ENCODE data around the gene URAD. TPM values are rescaled to one million over a fixed set of nuclear protein-coding genes. Genes with fewer than 3 reads are reported as not detected.

The URAD gene
- total RNA-seq, 1 donor, result not detected

DNA sequence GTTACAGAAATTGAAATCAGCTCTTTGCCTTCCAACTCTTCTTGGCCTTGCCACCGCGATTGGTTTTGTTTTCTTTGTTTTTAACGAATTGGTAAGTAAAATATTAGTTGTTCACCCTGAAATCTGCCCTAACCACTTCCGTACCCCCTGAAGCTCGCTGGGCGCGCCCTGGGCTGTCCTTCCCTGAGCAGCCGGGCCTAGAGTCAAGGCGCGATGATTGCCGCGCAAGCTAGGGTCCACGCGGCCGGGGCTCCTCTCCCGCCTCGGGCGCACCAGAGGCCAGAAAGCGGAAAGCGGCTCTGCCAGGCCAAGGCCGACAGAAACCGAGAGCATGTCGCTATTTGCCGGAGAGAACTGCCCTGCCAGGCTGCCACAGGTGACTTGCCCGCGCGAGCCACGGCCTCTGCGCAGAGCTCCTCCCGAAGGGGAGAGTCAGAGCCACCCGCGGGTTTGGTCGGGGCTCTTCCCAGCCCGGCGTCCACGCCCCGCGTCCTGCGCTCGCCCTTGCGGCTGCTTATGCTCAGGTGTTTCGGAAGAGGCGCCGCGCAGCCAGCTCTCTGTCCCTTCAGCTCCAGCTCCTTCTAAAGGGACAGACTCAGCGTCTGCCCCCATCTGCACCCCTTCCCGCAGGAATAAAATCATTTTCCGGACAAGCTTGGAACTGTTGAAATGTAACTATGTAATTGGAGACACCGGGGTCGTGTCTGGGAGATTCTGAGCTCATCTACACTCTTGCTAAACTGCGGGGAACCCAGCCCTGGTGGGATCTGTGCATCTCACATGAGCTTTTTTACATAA lies 12.7 kb downstream of the URAD start:
- Histone ChIP-seq H3K27ac (ENCODE audit: low read depth, low read length) (no peak overlapping the region), H3K4me3 (ENCODE audit: insufficient read depth, low read length) (no peak overlapping the region), H3K27me3 (ENCODE audit: insufficient read depth, low read length) (peaks cover 97% of the 10 kb centered on the region), H3K36me3 (ENCODE audit: insufficient read depth, low read length) (no peaks in the 10 kb centered on the region), H3K9me3 (ENCODE audit: low read depth, low read length) (no peaks in the 10 kb centered on the region), H3K4me2 (ENCODE audit: insufficient read depth, low read length) (no peak overlapping the region), H2AFZ (ENCODE audit: low read length) (no peak overlapping the region), H3K79me2 (ENCODE audit: insufficient read depth, low read length) (no peaks in the 10 kb centered on the region), H4K20me1 (ENCODE audit: insufficient read depth, low read length) (peaks cover 3% of the 10 kb centered on the region), H3K4me1 (ENCODE audit: insufficient read depth, low read length) (no peaks in the 10 kb centered on the region)
- TF ChIP-seq, protein P1, sequence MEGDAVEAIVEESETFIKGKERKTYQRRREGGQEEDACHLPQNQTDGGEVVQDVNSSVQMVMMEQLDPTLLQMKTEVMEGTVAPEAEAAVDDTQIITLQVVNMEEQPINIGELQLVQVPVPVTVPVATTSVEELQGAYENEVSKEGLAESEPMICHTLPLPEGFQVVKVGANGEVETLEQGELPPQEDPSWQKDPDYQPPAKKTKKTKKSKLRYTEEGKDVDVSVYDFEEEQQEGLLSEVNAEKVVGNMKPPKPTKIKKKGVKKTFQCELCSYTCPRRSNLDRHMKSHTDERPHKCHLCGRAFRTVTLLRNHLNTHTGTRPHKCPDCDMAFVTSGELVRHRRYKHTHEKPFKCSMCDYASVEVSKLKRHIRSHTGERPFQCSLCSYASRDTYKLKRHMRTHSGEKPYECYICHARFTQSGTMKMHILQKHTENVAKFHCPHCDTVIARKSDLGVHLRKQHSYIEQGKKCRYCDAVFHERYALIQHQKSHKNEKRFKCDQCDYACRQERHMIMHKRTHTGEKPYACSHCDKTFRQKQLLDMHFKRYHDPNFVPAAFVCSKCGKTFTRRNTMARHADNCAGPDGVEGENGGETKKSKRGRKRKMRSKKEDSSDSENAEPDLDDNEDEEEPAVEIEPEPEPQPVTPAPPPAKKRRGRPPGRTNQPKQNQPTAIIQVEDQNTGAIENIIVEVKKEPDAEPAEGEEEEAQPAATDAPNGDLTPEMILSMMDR (IDR thresholded peaks at IDR 0.05; ENCODE audit: extremely low read depth, low read depth, low read length), result no peak
- DNase-seq (ENCODE audit: insufficient read length, low spot score, missing footprints), result peak; percentile 63

DNA sequence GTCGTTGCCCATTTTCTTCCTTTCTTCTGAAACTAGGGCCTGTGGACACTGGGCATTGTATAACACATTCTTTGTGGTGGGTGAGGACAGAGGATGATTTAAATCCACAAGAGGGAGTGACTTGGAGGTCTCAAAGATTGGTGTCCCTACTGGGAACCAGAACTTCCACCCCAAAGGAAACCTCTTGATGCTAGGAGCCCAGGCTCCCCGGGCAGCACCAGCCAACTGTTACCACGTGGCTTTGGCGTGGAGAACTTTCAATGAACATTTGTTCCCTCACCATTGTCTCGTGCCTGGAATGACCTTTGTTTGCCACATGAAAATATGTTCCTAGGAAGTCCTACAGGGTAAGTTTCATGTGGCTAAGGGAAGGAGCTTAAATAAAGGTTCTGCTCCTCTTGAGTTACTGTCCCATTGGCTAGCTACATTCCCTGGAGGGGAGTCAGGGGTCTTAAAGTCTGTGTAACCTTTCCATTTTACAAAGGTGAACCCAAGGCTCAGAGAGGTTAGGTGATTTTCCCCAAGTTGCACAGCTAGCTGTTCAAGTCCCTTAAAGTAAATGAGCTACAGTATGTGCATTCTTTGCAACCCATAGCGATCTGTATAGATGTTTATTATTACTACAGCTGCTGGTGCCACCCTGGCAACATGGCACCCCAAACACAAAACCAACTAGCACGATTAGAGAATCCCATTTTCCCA lies 14.4 kb downstream of the URAD start:
- no peak overlapping the region for H2AFZ ChIP-seq (ENCODE audit: low read length)
- H4K20me1 ChIP-seq (ENCODE audit: insufficient read depth, low read length), result no peaks in the 10 kb centered on the region
- TF ChIP-seq, protein P1 (IDR thresholded peaks at IDR 0.05; ENCODE audit: extremely low read depth, low read depth, low read length), result no peak
- H3K4me2 ChIP-seq (ENCODE audit: insufficient read depth, low read length), result no peak overlapping the region
- H3K27ac ChIP-seq (ENCODE audit: low read depth, low read length), result no peak overlapping the region
- H3K36me3 ChIP-seq (ENCODE audit: insufficient read depth, low read length), result no peaks in the 10 kb centered on the region
- H3K27me3 ChIP-seq (ENCODE audit: insufficient read depth, low read length), result peaks cover 97% of the 10 kb centered on the region
- DNase-seq (ENCODE audit: insufficient read length, low spot score, missing footprints), result peak; percentile 76
- H3K9me3 ChIP-seq (ENCODE audit: low read depth, low read length), result no peaks in the 10 kb centered on the region
- no peaks in the 10 kb centered on the region for H3K4me1 ChIP-seq (ENCODE audit: insufficient read depth, low read length)
- H3K4me3 ChIP-seq (ENCODE audit: insufficient read depth, low read length), result no peak overlapping the region
- no peaks in the 10 kb centered on the region for H3K79me2 ChIP-seq (ENCODE audit: insufficient read depth, low read length)

- Histone ChIP-seq H3K27ac (ENCODE audit: low read depth, low read length) (no peak overlapping the region), H2AFZ (ENCODE audit: low read length) (no peak overlapping the region), H3K4me1 (ENCODE audit: insufficient read depth, low read length) (no peaks in the 10 kb centered on the region), H3K4me3 (ENCODE audit: insufficient read depth, low read length) (no peak overlapping the region), H3K4me2 (ENCODE audit: insufficient read depth, low read length) (no peak overlapping the region), H3K79me2 (ENCODE audit: insufficient read depth, low read length) (no peaks in the 10 kb centered on the region), H3K27me3 (ENCODE audit: insufficient read depth, low read length) (peaks cover 98% of the 10 kb centered on the region), H4K20me1 (ENCODE audit: insufficient read depth, low read length) (no peaks in the 10 kb centered on the region), H3K36me3 (ENCODE audit: insufficient read depth, low read length) (no peaks in the 10 kb centered on the region), H3K9me3 (ENCODE audit: low read depth, low read length) (no peaks in the 10 kb centered on the region)
- peak; percentile 55 for DNase-seq (ENCODE audit: insufficient read length, low spot score, missing footprints)
- TF ChIP-seq, protein P1 (IDR thresholded peaks at IDR 0.05; ENCODE audit: extremely low read depth, low read depth, low read length), result no peak
Measured at GRCh38 chr13:27973291-27973690, 15.2 kb downstream of the URAD start.

- TF ChIP-seq, protein P1 (IDR thresholded peaks at IDR 0.05; ENCODE audit: extremely low read depth, low read depth, low read length), result no peak
- Histone ChIP-seq H3K27ac (ENCODE audit: low read depth, low read length) (no peak overlapping the region), H3K79me2 (ENCODE audit: insufficient read depth, low read length) (no peaks in the 10 kb centered on the region), H2AFZ (ENCODE audit: low read length) (no peak overlapping the region), H3K4me2 (ENCODE audit: insufficient read depth, low read length) (no peak overlapping the region), H3K27me3 (ENCODE audit: insufficient read depth, low read length) (peaks cover 98% of the 10 kb centered on the region), H3K36me3 (ENCODE audit: insufficient read depth, low read length) (no peaks in the 10 kb centered on the region), H4K20me1 (ENCODE audit: insufficient read depth, low read length) (no peaks in the 10 kb centered on the region), H3K4me1 (ENCODE audit: insufficient read depth, low read length) (no peaks in the 10 kb centered on the region), H3K9me3 (ENCODE audit: low read depth, low read length) (no peaks in the 10 kb centered on the region), H3K4me3 (ENCODE audit: insufficient read depth, low read length) (no peak overlapping the region)
- DNase-seq (ENCODE audit: insufficient read length, low spot score, missing footprints), result no peak
Measured at GRCh38 chr13:27972478-27972820, 16.0 kb downstream of the URAD start.
